ENCODE results near the gene ELFN1.

DNA sequence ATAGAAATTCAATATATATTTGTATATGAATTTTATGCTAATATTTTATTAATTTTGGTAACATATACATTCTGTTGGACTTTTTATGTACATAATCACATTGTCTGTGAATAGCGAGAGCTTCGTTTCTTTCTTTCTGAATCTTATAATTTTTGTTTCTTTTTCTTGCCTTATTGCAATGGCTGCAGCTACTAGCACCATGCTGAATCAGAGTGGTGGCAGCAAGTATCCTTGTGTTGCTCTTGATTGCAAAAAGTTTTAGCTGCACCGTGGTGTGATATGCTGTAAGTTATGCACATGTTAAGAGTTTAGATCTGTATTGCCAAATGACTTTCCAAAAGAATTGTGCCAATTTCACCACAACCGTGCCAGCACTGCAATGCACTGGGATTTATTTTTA is 32.6 kb downstream of the ELFN1 start:
- TF ChIP-seq EZH2phosphoT487 (IDR thresholded peaks at IDR 0.05; ENCODE audit: borderline replicate concordance): no peak
- TF ChIP-seq, protein P1, sequence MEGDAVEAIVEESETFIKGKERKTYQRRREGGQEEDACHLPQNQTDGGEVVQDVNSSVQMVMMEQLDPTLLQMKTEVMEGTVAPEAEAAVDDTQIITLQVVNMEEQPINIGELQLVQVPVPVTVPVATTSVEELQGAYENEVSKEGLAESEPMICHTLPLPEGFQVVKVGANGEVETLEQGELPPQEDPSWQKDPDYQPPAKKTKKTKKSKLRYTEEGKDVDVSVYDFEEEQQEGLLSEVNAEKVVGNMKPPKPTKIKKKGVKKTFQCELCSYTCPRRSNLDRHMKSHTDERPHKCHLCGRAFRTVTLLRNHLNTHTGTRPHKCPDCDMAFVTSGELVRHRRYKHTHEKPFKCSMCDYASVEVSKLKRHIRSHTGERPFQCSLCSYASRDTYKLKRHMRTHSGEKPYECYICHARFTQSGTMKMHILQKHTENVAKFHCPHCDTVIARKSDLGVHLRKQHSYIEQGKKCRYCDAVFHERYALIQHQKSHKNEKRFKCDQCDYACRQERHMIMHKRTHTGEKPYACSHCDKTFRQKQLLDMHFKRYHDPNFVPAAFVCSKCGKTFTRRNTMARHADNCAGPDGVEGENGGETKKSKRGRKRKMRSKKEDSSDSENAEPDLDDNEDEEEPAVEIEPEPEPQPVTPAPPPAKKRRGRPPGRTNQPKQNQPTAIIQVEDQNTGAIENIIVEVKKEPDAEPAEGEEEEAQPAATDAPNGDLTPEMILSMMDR (conservative IDR thresholded peaks at IDR 0.05; ENCODE audit: low read length): no peak

Data from Loucy (cell line).